ENCODE data around the gene KNDC1.
"Not testable (repeated sequence)": the region's sequence is repeated elsewhere in the genome, so short reads cannot be mapped to it uniquely, and the experiment has no call there.

KNDC1 gene, protein sequence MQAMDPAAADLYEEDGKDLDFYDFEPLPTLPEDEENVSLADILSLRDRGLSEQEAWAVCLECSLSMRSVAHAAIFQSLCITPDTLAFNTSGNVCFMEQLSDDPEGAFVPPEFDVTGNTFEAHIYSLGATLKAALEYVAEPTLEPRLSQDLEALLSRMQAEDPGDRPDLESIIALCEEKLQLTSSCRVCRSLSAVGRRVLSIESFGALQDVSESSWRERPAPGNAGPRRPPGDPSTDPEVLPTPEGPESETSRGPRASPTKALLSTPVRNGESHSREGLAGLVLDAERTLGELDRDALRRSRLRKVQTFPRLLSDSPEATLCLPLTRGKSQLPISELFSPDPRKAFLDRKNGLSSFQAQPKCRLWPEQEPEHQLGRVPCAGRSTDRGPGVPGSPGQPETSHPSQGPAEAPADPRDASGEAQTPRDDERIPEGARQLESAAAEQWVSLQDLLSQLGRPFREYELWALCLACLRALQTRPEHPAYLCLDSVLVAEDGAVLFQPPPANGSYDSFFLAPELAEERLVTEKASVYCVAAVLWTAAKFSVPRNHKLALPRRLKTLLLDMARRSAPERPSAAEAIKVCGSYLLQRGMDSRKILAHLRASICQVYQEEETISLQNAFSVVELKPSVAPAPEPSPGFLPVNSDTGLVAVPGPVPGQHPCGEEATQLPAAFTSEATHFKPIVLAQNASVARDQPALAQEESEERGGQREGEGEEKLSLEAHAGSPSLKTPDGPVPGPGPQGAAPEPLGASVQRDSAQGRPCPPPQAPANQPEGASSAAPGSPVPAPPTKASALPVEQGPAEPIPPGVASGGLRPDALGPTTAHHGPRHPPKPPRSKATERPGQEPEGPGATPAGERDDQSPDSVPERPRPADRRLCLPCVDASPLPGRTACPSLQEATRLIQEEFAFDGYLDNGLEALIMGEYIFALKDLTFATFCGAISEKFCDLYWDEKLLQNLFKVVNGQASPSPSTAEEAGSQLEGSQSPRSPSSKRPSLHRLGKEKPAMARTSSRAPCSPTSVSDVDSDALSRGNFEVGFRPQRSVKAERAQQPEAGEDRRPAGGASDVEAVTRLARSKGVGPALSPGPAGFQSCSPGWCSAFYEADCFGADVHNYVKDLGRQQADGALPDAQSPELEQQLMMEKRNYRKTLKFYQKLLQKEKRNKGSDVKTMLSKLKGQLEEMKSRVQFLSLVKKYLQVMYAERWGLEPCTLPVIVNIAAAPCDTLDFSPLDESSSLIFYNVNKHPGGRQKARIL (N-terminal part only)

DNA sequence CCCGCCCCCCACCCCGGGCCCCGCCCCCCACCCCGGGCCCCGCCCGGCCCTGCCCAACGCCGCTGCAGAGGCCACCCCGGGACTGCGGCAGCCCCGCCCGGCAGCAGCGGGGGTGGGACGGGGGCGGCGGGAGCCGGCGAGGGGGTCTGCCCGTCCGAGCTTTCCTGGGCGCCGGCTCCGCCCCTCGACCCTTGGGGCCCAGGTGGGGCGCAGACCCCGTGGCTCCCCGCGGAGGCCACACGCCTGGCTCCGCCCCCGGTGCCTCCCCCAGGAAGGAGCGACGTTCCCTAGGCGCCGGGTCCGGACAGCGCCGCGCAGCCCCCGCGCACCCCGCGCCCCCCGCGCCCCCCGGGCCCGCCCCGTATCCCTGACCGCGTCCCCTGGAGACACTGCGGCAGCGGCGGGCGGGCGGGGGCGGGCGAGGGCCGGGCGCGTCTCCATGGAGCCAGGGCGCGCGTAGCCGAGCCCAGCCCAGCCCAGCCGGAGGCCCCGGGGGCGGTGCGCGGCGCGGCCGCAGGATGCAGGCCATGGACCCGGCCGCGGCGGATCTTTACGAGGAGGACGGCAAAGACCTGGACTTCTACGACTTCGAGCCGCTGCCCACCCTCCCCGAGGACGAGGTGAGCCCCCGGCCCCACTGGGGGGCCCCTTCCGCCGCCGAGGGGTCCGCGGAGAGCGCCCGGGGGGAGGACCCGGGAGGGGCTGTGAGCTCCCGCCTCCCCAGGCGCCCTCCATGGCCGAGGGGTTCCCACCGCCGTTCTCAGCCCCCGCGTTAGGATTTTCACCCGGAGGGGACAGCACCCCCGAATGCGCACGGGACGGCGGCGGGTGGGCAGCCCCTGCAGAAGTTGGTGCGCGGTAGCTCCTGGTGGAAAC is at the start of gene KNDC1:
TSS of gene KNDC1 (plus strand) at position 270 of the 876 bp plus-strand sequence. CDS start at position 519, 249 bp downstream.
- no peak for DNase-seq

DNA sequence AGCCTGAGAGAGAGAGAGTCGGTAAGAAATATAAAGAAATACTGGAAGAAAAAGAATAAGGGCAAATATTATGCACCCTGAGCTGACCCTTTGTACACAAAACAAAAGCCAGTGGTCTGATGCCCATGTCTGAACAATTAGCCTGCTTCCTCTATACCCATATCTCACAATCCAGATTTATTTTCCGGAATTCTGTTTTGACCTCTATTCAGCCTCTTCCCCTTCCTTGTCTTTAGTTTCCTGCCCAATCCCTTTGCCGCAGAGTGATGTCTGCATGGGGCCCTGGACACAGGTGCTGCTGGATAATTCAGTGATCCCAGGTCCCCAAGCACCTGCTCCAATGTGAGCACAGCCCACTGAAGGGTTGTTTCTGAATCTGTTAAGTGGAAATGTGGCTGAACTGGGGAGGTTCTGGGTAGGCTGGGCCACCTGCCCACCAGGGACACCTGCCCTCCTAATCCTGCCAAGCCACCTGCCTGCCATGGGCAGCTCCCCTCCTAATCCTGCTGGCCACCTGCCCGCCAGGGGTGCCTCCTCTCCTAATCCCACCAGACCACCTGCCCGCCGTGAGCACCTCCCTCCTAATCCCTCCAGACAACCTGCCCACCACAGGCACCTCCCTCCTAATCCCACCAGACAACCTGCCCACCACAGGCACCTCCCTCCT is 49.3 kb upstream of the KNDC1 start:
- DNase-seq = no peak

DNA sequence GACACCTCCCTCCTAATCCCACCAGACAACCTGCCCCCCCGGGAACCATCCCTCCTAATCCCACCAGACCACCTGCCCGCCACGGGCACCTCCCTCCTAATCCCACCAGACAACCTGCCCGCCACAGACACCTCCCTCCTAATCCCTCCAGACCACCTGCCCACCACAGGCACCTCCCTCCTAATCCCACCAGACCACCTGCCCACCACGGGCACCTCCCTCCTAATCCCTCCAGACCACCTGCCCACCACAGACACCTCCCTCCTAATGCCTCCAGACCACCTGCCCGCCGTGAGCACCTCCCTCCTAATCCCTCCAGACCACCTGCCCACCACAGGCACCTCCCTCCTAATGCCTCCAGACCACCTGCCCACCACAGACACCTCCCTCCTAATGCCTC is 48.4 kb upstream of the KNDC1 start:
- not testable (repeated sequence) for DNase-seq

DNA sequence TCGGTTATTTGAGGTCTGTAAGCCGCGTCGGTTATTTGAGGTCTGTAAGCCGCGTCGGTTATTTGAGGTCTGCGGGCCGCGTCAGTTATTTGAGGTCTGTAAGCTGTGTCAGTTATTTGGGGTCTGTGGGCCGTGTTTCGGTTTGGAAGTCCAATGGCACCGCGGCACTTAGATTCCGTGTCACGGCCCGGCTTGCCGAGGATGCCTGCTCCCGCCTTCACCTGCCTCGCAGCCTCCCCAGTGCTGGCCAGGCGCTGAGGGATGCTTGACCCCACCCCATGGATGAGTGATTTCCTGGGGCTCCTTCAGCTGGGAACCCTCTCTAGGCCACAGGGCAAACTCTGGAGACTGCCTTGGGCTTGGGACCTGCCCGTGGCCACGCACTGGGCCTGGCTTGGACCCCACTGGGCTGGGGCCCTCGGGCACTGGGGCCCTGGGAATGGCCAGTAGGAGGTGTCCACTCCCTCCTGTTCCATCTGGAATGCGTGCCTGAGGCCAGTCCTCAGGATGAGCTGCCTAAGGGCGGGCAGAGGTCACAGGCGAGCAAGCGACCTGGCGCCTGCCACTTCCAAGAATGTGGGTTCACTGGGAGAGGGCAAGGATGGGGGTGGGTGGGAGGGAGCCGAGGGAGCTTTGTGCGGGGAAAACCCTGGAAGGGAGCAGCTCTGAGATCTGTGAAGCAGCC is 46.7 kb upstream of the KNDC1 start:
- no peak for DNase-seq

DNA sequence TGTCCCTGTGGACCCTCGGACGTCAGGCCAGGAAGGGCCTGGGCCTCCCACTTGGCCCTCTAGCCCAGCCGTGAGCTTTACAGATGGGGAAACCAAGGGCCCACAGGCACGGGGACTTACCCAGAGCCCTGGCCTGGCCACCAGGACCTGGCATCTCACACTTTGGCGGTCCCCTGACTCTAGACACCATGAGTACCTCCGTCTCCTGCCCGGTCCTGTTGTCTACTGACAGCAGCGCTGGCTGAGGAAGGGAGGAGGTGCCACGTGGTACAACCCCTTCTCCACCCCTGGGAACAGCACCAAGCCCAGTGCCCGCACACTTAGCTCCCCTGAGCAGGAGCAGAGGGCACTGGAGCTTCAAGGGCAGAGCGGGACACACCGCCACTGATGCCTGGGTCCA is 46.2 kb upstream of the KNDC1 start:
- DNase-seq = no peak

DNA sequence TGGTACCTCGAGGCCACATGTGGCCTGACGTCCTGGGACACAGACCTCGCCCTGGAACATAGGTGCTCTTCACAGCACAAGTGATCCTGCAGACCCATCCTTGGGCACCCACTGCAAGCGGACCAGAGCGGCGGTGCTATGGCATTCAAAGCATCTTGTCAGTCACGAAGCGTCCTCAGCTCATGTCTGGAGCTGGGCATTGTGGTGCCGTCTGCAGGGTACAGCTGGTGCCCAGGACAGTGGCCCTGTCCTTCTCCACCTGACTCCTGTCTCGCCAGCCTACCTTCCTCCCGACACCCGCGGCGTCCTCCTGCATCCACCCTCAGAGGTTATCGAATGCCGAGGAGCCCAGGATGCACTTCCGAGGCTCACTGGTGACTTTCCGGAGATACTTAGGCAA is 45.8 kb upstream of the KNDC1 start:
- DNase-seq = no peak

DNA sequence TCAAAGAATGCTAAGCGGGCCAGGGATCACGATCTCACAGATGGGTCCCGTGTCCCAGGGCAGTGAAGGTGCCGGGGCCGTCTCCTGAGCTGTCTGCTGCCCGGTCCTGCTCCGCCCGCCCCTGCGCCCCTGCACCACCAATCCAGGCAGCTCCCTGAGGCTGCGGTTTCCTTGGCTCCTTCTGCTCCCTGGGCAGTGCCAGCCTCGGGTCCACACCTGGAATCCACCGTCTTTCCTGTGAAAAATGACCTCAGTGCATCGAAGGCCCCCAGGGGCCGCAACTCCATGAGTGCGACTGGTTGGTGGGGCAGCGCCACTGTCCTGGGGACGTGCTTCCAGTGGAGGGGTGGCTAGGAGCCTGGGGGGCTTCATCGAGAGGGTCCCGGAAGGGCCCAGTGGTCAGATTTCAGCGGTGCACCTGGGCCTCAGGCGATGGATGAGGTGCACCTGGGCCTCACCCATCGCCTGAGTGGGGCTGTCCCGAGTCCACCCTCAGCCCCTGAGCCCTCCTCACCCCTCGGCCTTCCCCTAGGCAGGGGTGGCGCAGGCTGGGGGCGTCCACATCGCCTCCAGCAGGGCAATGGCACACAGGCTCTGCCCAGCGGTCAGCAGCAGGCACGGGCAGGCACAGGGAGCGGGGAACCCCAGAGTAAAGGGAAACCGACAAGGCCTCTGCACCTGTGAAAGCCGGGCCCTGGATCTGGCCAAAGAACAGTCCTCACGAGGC is 45.1 kb upstream of the KNDC1 start:
- no peak for DNase-seq

DNA sequence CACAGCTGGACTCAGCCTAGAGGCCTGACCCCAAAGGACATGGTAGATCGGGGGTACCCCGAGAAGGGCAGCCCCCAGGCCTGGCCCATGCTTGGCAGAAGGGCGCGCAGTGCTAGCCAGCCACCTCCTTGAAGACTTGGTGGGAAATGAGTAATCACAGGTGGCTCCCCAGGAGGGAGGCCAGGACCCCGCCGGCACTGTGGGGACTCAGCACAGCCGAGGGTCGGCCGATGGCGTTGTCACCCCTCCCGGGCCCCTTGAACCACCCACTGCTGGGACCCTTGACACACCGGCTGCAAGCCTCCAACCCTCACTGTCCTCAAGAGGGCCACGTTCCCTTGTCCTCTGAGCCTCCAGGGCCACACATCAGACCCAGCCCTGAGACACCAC is 44.6 kb upstream of the KNDC1 start:
- no peak for DNase-seq

DNA sequence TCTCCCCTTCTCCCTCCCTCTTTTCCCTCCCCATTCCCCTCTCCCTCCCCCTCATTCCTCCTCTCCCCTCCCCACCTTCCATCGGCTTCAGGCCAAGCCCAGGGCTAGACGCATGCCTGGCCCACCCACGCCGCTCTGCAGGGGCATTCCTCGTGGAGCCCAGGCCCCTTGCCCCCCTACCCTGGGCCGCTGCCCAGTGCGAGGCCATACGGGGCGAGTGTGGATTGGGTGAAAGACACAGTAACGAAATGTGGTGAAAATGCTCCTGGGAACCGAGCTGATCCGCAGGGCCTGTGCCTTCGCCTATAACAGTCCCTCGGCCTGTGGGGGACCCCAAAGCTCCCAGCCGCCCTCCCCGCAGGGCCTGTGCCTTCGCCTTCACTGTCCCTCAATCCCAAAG is 44.0 kb upstream of the KNDC1 start:
- no peak for DNase-seq

DNA sequence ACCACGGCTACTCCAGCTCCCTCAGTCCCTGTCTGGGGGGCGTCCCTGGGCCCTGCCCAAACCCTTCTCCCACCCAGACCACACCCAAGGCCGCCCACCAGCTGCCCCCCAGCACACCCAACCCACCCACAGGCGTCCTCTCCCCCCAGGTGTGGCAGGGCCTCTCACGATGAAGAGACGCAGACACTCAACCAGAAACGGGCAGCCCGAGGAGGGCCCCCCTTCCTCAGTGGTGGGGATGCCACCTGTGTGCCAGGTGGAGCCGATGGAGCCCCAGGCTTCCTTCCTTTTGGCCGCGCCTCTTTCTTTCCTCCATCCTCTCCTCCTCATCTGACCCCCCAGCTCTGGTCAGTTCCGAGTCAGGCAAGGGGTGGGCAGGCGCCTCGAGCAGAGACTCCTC is 43.6 kb upstream of the KNDC1 start:
- no peak for DNase-seq

DNA sequence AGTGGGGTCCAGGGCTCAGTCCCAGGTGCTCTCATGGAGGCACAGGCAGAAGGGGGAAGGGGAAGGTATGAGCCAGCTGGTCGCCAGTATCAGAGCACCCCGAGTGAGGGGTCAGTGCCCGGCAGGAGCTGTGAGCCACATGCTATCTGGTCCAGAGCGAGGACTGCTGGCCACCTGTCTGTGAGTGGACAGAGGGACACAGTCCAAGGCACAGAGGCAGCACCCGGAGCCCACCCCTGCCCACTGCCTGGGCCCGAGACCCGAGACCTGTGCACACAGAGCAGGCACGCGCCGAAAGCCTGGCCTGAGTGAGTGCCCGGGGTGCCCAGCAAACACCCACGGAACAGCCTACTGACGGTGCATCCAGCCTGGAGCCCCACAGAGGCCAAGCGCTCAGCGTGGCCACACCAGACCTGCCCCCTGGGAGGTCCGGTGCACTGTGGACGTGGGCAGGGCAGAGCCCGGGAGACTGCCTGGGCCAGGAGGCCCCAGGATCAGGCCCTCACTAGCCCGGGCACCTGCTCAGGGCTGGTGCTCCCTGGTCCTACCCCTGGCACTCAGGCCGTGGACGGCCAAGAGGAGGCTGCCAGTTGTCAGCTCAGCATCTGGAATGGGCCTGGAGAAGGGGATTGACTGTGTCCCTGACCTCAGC is 42.9 kb upstream of the KNDC1 start:
- no peak for DNase-seq

DNA sequence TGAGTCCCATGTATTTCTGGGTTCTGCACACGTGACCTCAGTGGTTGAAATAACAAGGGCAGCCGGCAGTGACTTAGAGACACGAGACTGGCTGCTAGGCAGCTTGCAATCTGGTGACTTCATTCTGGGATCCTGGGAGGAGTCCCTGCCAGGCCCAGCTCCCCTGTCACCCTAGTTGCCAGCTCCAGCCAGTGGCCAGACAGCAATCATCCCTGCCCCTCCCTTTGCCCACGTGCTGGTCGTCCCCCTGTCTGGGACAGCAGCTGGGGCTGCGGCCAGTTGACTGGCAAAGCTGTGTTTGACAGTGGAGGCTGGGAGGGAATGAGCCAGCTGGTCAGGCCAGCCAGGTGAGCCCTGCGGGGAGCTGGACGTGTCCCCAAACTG is 42.3 kb upstream of the KNDC1 start:
- DNase-seq = no peak

DNA sequence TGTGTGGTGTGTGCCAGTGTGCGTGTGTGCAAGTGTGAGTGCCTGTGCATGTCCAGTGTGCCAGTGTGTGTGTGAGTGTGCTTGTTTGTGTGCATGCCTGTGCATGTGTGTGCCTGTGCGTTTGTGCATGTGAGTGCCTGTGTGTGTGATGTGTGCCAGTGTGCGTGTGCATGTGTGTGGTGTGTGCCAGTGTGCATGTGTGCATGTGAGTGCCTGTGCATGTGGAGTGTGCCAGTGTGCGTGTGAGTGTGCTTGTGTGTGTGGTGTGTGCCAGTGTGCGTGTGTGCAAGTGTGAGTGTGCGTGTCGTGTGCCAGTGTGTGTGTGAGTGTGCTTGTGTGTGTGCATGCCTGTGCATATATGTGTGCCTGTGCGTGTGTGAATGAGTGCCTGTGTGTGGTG is 38.5 kb upstream of the KNDC1 start:
- DNase-seq = no peak

DNA sequence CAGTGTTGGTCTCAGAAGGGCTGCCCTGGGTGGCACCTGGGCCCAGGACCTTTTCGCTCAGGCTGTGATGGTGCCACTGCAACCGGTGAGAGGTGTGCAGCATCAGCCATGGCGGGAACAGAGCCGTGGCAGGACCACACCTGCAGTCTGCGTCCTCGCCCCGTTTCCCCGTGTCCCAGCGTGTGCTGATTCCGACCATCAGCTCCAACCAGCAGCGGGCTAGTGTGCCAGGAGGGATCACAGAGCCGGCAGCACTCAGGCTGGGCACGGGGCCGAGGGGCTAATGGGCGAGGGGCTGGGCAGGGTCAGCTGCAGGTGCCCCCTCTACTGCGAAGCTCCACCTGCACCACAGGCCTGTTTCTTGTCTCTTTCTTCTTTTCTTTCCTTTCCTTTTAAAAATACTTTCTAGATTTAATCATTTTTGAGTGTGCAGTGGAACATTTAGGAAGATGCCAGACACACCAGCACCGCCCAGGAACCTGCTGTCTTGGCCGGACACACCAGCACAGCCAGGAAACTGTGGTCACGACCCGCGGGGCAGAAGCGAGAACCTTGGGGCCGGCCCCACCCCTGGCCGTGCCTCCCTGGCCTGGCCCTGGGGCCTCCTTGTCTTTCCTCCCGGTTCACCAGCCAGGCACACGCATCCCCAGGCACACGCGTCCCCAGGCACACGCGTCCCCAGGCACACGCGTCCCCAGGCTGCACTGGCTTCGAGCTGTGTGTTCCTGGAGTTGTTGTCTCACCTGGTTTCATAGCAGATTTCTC is 37.7 kb upstream of the KNDC1 start:
- no peak for DNase-seq

DNA sequence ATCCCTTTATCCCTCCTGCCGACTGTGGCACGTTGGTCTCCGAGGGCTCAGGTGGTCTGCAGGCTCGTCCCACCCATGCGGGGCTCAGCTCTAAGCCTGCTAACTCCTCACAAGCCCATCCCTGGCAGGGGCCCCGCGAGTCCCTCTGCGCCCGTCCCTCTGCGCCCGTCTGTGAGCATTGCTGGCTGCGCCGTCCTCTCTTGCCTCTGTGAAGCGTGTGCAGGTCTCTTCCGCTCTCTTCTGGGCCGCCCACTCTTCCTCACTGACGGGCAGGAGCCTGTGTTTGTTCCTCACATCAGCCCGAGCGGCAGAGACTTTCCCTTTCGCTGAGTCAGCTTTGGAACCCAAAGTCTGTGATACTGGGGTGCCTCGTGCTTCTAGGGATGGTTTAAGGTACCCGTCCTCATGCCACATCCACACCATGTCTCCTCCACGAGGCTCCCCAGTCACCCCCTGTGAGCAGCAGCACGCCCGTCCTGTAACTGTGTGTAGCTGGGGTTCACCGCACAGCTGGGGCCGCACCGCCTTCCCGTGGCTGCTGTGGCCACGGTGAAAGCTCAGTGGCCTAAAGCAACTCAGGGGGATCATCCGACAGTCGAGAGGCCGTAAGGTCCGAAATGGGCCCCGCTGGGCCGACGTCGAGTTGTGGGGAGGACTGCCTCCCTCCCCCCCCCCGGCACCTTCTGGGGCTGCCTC is 36.8 kb upstream of the KNDC1 start:
- no peak for DNase-seq

DNA sequence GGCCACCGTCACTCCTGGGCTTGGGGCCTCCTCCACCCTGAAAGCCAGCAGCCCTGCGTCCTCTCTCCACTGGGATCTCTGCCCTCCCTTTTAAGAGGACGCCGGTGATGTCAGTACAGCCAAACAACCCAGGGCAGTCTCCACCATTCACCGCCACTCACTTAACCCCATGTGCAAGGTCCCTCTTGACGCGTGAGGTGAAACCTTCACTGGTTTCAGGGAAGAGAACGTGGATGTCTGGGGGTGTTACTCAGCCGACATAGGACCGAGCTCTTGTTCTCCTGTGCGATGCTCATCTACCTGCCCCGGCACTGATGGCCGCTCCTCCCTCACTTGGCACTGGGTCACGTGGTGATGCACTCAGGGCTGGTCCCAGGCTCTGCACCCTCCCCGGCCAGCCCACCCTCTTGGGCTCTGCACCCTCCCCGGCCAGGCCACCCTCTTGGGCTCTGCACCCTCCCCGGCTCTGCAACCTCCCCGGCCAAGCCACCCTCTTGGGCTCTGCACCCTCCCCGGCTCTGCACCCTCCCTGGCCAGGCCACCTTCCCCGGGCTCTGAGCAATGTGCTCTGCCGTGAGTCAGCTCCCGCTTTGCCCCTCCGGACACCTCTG is 36.2 kb upstream of the KNDC1 start:
- DNase-seq = no peak

DNA sequence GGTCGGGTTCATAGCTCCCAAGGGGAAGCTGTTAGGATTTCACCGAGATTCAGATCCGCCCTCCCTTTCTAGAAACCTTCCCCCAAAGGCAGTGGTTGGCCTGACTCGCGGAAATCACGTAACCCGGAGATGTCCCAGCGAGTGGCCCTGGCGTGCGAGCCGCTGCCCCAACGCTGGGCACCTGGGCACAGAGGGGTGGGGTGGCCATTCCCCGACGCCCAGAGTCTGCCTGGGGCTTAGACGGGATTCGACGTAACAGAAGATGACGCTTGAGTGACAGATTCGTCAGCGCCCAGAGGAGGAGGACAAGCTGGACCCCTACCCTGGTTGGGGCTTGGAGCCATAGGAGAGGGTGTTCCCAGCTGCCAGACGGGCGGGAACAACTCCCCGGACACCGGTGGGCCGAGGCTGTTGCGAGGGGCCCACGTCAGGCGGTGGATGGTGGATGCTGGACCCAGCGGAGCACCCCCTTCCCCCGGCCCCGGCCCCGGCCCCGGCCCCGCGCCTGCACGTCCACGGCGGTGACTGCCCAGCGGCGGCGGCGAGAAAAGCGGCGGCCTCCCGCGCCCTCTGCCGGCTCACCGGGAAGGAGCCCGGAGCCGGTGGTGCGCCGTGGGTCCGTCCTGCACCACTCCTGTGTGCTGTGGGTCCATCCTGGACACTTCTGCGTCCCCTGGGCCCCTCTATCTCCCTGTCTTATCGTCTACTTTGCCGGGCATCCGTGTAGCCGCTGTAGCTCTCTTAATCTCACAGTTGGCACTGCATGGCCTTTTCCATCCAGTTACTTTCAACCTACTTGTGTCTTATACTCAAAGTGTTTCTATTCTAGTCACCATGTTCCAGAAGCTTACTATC is 35.4 kb upstream of the KNDC1 start:
- DNase-seq = no peak
